Liver (tissue), 9 donors: ENCODE results near the gene TEDC2. TPM values are rescaled to one million over a fixed set of nuclear protein-coding genes. Genes with fewer than 3 reads are reported as not detected.

Source experiments
- DNase-seq: peaks from one replicate; pipeline ENCODE4 v3.0.0-alpha.2; 2017; ENCODE audit warnings: low spot score
- H3K27ac ChIP-seq, 2 donors: one replicate each; pipeline ENCODE4 v1.7.0; 2013; ENCODE audit warnings: inconsistent platforms in 2 of 2, low read length in 2 of 2, control low read depth in 1 of 2, low read depth in 1 of 2, mild to moderate bottlenecking in 1 of 2
- H3K27me3 ChIP-seq, 4 donors: one replicate each; pipeline versions ENCODE4 v1.6.1 to v1.7.0; 2013; ENCODE audit warnings: low read length in 3 of 4, inconsistent platforms in 1 of 4, mild to moderate bottlenecking in 1 of 4, moderate library complexity in 1 of 4; ENCODE audit not compliant: control insufficient read depth in 4 of 4, insufficient read depth in 4 of 4
- H3K36me3 ChIP-seq, 4 donors: one replicate each; pipeline versions ENCODE4 v1.6.1 to v1.7.0; 2013; ENCODE audit warnings: low read length in 3 of 4, mild to moderate bottlenecking in 3 of 4, low read depth in 1 of 4, moderate library complexity in 1 of 4; ENCODE audit not compliant: control insufficient read depth in 4 of 4, insufficient read depth in 3 of 4
- H3K4me1 ChIP-seq, 4 donors: one replicate each; pipeline versions ENCODE4 v1.6.1 to v1.7.0; 2013; ENCODE audit warnings: low read length in 3 of 4, mild to moderate bottlenecking in 3 of 4, moderate library complexity in 1 of 4; ENCODE audit not compliant: control insufficient read depth in 4 of 4, insufficient read depth in 4 of 4
- H3K4me3 ChIP-seq, 3 donors: one replicate each; pipeline versions ENCODE4 v1.6.1 to v1.7.0; 2013; ENCODE audit warnings: low read length in 3 of 3, control low read depth in 1 of 3, low read depth in 1 of 3, mild to moderate bottlenecking in 1 of 3
- H3K9ac ChIP-seq, 2 donors: one replicate each; pipeline ENCODE4 v1.7.0; 2013; ENCODE audit warnings: low read length in 2 of 2, mild to moderate bottlenecking in 2 of 2, moderate library complexity in 2 of 2, control low read depth in 1 of 2, low read depth in 1 of 2
- H3K9me3 ChIP-seq, 4 donors: one replicate each; pipeline versions ENCODE4 v1.6.1 to v1.7.0; 2013; ENCODE audit warnings: low read length in 3 of 4; ENCODE audit not compliant: control insufficient read depth in 4 of 4
- ATF3 ChIP-seq: IDR thresholded peaks from 2 replicates; pipeline ENCODE4 v1.6.1; 2016; ENCODE audit warnings: antibody characterized with exemption
- CTCF ChIP-seq: fragments of 150-350 bp; IDR thresholded peaks from 2 replicates; pipeline ENCODE4 v1.5.1; 2017; ENCODE audit warnings: improper control_type of control experiment, low read depth, low read length; ENCODE audit not compliant: missing input control
- GABPA ChIP-seq, 2 donors: IDR thresholded peaks in 1 of 2; conservative IDR thresholded peaks in 1 of 2; 2 replicates each; pipeline ENCODE4 v1.6.1; 2016; ENCODE audit warnings: antibody characterized with exemption in 2 of 2, mild to moderate bottlenecking in 1 of 2, moderate library complexity in 1 of 2
- HNF4A ChIP-seq, 2 donors: conservative IDR thresholded peaks; 2 replicates each; pipeline ENCODE4 v1.6.1; 2016; ENCODE audit warnings: antibody characterized with exemption in 2 of 2, mild to moderate bottlenecking in 2 of 2
- HNF4G ChIP-seq: IDR thresholded peaks from 2 replicates; pipeline ENCODE4 v1.6.1; 2016; ENCODE audit warnings: antibody characterized with exemption
- MAX ChIP-seq: IDR thresholded peaks from 2 replicates; pipeline ENCODE4 v1.6.1; 2016; ENCODE audit warnings: antibody characterized with exemption
- NR2F2 ChIP-seq: IDR thresholded peaks from 2 replicates; pipeline ENCODE4 v1.6.1; 2016; ENCODE audit warnings: antibody characterized with exemption
- RAD21 ChIP-seq, 2 donors: IDR thresholded peaks; 2 replicates each; pipeline ENCODE4 v1.6.1; 2016; ENCODE audit warnings: antibody characterized with exemption in 2 of 2, mild to moderate bottlenecking in 2 of 2
- SP1 ChIP-seq: IDR thresholded peaks from 2 replicates; pipeline ENCODE4 v1.6.1; 2018; ENCODE audit warnings: antibody characterized with exemption, mild to moderate bottlenecking
- TAF1 ChIP-seq: conservative IDR thresholded peaks from 2 replicates; pipeline ENCODE4 v1.6.1; 2016; ENCODE audit warnings: antibody characterized with exemption, mild to moderate bottlenecking
- YY1 ChIP-seq: IDR thresholded peaks from 2 replicates; pipeline ENCODE4 v1.6.1; 2016; ENCODE audit warnings: antibody characterized with exemption, mild to moderate bottlenecking
- WGBS: extraction: QIAGEN DNeasy Blood & Tissue Kit; methylation state at CpG from one replicate; pipeline ENCODE4 v1.1.7; 2013; 5-methylcytosine and 5-hydroxymethylcytosine counted together
- polyA plus RNA-seq, 2 donors: library from polyadenylated mRNA; stranded (reverse) in 1 of 2; unstranded in 1 of 2; fragments of 200-250 nt in 1 of 2; fragments of >200 nt in 1 of 2; fragmentation: Nextera tagmentation in 1 of 2; extraction: Ambion mirVana in 1 of 2; gene quantifications; one replicate each; pipeline versions ENCODE4 v1.2.1 to v1.2.3, GENCODE V29; 2013 to 2015
- total RNA-seq, 2 donors: library from RNA; depleted of rRNA; stranded (reverse); fragments of >200 nt; gene quantifications; one replicate each; pipeline ENCODE4 v1.2.3, GENCODE V29; 2014
- TF ChIP-seq, protein P1 (sequence below): IDR thresholded peaks from 2 replicates; pipeline ENCODE4 v1.6.1; 2016; ENCODE audit warnings: antibody characterized with exemption
- donor health status: healthy.
- donor health status: healthy.
- donor health status: healthy.
- donor health status: healthy.
- donor health status: healthy.

TEDC2 gene
- total and polyA plus RNA-seq, 4 donors, result 0.71 to 6.7 (median 1.1) TPM

DNA sequence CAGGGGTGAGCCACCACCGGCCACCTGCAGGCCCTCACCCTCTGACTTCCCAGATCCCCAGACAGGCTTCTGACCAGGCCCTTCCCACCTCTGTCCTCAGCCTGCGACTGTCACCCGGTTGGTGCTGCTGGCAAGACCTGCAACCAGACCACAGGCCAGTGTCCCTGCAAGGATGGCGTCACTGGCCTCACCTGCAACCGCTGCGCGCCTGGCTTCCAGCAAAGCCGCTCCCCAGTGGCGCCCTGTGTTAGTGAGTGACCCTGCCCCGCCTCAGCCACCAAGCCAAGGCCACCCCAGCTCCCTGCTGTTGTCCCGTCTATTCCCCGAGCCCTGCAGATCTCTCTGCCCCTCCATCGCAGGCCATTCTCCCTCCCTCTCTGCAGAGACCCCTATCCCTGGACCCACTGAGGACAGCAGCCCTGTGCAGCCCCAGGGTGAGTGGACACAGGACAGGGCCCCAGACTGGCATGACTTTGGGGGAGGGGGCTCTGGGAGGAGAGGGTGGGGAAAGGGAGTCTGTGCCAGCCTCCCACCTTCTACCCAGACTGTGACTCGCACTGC, 13.1 kb downstream of the TEDC2 start:
- WGBS, result 68% methylated on average over 14 of the region's 14 CpGs
- Histone ChIP-seq H3K27ac (no peak overlapping the region), H3K36me3 (no peaks in the 10 kb centered on the region), H3K27me3 (no peaks in the 10 kb centered on the region), H3K9me3 (no peaks in the 10 kb centered on the region), H3K9ac (no peak overlapping the region), H3K4me1 (peaks cover 42 to 81% (median 62%) of the 10 kb centered on the region in 4 donors), H3K4me3 (no peak overlapping the region)
- TF ChIP-seq HNF4A (conservative IDR thresholded peaks at IDR 0.05) (no peak), HNF4G (no peak), GABPA (IDR thresholded peaks at IDR 0.05 in 1 of 2, conservative IDR thresholded peaks at IDR 0.05 in 1 of 2) (no peak), RAD21 (IDR thresholded peaks at IDR 0.05) (no peak), SP1 (no peak), YY1 (no peak), ATF3 (no peak), TAF1 (no peak), NR2F2 (no peak), MAX (no peak)
- no peak for DNase-seq

GRCh38 chr16:2473446-2473926, 13.6 kb downstream of the TEDC2 start:
- 8% methylated on average over 49 of the region's 49 CpGs for WGBS
- H3K27me3 ChIP-seq, result no peaks in the 10 kb centered on the region
- H3K4me3 ChIP-seq, result peak overlapping the region in 1 of 3 donors; percentile 87
- no peak overlapping the region for H3K27ac ChIP-seq
- no peak for TF ChIP-seq HNF4G
- TF ChIP-seq SP1, result no peak
- no peak for TF ChIP-seq CTCF
- no peak for TF ChIP-seq HNF4A (conservative IDR thresholded peaks at IDR 0.05)
- no peak overlapping the region for H3K9ac ChIP-seq
- no peaks in the 10 kb centered on the region for H3K9me3 ChIP-seq
- no peak for DNase-seq
- H3K4me1 ChIP-seq, result peaks cover 37 to 80% (median 58%) of the 10 kb centered on the region in 4 donors
- no peaks in the 10 kb centered on the region for H3K36me3 ChIP-seq

DNA sequence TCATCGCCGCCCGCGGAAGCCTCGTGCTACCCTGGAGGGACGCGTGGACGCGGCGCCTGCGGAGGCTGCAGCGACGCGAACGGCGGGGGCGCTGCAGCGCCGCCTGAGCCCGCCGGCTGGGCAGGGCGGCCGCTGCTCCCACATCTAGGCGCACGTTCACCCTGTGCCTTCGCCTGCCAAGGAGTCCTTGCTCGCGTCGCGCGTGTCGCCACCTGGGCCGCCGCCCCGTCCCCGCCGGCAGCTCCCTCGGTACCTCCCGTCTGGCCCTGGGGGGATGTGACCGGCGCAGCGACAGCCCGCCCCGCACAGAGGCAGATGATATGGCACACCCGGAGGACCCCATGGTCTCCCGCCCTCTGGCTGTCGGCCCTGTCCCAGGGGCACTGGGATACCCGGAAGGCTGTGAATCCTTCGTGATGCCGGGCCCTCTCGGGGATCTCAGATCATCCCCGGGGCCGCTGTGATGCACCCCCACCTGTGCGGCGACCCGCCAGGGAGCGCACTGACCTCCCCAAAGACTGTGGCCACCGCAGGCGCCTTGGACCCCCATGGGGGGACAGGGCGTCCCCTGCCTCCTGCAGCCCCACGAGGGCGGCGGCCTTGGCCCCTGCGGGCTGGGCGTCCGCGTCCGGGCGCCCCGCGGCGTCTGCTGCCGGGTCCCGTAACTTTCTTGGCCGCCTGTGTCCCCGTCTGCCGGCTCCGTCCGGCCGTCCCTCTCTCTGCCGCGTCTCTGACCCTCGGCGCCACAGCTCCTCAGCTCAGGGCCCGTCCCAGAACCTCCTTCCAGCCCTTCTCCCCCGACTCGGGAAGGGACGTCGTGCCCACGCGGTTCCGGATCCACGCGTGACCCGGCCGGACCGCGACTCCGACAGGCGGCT, 14.3 kb downstream of the TEDC2 start:
- Histone ChIP-seq H3K9me3 (no peaks in the 10 kb centered on the region), H3K9ac (peak overlapping the region in 1 of 2 donors; percentile 5)
- under 1% methylated on average over 100 of the region's 100 CpGs for WGBS

More for the DNA sequence above, 14.3 kb downstream of the TEDC2 start:
- no peaks in the 10 kb centered on the region for H3K36me3 ChIP-seq
- H3K4me3 ChIP-seq, result peak overlapping the region; percentile 56 to 87 (median 67)
- peak overlapping the region; percentile 87 to 91 for H3K27ac ChIP-seq
- peaks cover 30 to 74% (median 52%) of the 10 kb centered on the region in 4 donors for H3K4me1 ChIP-seq
- peak; percentile 67 for DNase-seq
- H3K27me3 ChIP-seq, result no peaks in the 10 kb centered on the region
- TF ChIP-seq NR2F2 (no peak), CTCF (peak; percentile 34)
- TF ChIP-seq, protein P1, sequence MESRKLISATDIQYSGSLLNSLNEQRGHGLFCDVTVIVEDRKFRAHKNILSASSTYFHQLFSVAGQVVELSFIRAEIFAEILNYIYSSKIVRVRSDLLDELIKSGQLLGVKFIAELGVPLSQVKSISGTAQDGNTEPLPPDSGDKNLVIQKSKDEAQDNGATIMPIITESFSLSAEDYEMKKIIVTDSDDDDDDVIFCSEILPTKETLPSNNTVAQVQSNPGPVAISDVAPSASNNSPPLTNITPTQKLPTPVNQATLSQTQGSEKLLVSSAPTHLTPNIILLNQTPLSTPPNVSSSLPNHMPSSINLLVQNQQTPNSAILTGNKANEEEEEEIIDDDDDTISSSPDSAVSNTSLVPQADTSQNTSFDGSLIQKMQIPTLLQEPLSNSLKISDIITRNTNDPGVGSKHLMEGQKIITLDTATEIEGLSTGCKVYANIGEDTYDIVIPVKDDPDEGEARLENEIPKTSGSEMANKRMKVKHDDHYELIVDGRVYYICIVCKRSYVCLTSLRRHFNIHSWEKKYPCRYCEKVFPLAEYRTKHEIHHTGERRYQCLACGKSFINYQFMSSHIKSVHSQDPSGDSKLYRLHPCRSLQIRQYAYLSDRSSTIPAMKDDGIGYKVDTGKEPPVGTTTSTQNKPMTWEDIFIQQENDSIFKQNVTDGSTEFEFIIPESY, result no peak
